HG03457 (cell line): ENCODE data around the gene PTPRN2.

Experiments
- ATAC-seq: cut with Tn5 transposase; IDR thresholded peaks from one replicate; pipeline ENCODE4 v1.9.1; 2021; ENCODE audit warnings: moderate number of reproducible peaks; ENCODE audit not compliant: unreplicated experiment

The PTPRN2 gene

GRCh38 chr7:157693521-157694375 lies 893.9 kb downstream of the PTPRN2 start:
- ATAC-seq: no peak

GRCh38 chr7:157693071-157693520 lies 894.5 kb downstream of the PTPRN2 start:
- no peak for ATAC-seq

- ATAC-seq: no peak
These were observed 895.1 kb downstream of the PTPRN2 start for GRCh38 chr7:157692460-157693011.

- ATAC-seq: no peak
These were observed 895.8 kb downstream of the PTPRN2 start for GRCh38 chr7:157691586-157692459.

GRCh38 chr7:157690833-157691585 lies 896.6 kb downstream of the PTPRN2 start:
- ATAC-seq: no peak

- no peak for ATAC-seq
These were observed 897.4 kb downstream of the PTPRN2 start for GRCh38 chr7:157690058-157690832.

- ATAC-seq: no peak
These were observed 898.2 kb downstream of the PTPRN2 start for GRCh38 chr7:157689269-157690057.

GRCh38 chr7:157688533-157689268 lies 898.9 kb downstream of the PTPRN2 start:
- no peak for ATAC-seq

GRCh38 chr7:157687845-157688532 lies 899.6 kb downstream of the PTPRN2 start:
- no peak for ATAC-seq

GRCh38 chr7:157687158-157687557 lies 900.5 kb downstream of the PTPRN2 start:
- ATAC-seq: no peak

- no peak for ATAC-seq
These were observed 901.2 kb downstream of the PTPRN2 start for GRCh38 chr7:157686285-157686894.

GRCh38 chr7:157685430-157686284 lies 902.0 kb downstream of the PTPRN2 start:
- no peak for ATAC-seq

- no peak for ATAC-seq
These were observed 902.7 kb downstream of the PTPRN2 start for GRCh38 chr7:157684909-157685429.

- no peak for ATAC-seq
These were observed 903.3 kb downstream of the PTPRN2 start for GRCh38 chr7:157684157-157684908.

GRCh38 chr7:157683747-157684156 lies 903.9 kb downstream of the PTPRN2 start:
- ATAC-seq: no peak
